RWPE2 (cell line): ENCODE results near the gene RPS6KA2.

Experiments
- ATAC-seq: fragments of 200-7000 bp; cut with Tn5 transposase; 3 replicates; pipeline ENCODE4 v1.9.1; 2021; ENCODE audit warnings: low read depth
- DNase-seq: peaks from one replicate; pipeline ENCODE4 v3.0.0-alpha.2; 2020; ENCODE audit warnings: low spot score
- H3K27ac ChIP-seq: fragments of 450-650 bp; 2 replicates; pipeline ENCODE4 v1.5.1; 2017; ENCODE audit warnings: mild to moderate bottlenecking; ENCODE audit not compliant: poor library complexity, severe bottlenecking
- H3K27me3 ChIP-seq: fragments of 250-450 bp; sonication (Bioruptor Pico); 2 replicates; pipeline ENCODE4 v1.5.1; 2021; ENCODE audit warnings: mild to moderate bottlenecking, moderate library complexity; ENCODE audit not compliant: insufficient read depth, poor library complexity, severe bottlenecking
- H3K36me3 ChIP-seq: fragments of 250-450 bp; sonication (Bioruptor Pico); 2 replicates; pipeline ENCODE4 v1.5.1; 2020; ENCODE audit warnings: low read depth, mild to moderate bottlenecking, moderate library complexity
- H3K4me1 ChIP-seq: fragments of 250-450 bp; sonication (Bioruptor Pico); 2 replicates; pipeline ENCODE4 v1.5.1; 2021; ENCODE audit warnings: mild to moderate bottlenecking, moderate library complexity; ENCODE audit not compliant: insufficient read depth, poor library complexity, severe bottlenecking
- H3K4me3 ChIP-seq: fragments of 250-450 bp; sonication (Bioruptor Pico); 2 replicates; pipeline ENCODE4 v1.5.1; 2021; ENCODE audit warnings: mild to moderate bottlenecking, moderate library complexity; ENCODE audit not compliant: severe bottlenecking
- H3K9me3 ChIP-seq: fragments of 250-450 bp; sonication (Bioruptor Pico); 2 replicates; pipeline ENCODE4 v1.5.1; 2021; ENCODE audit warnings: mild to moderate bottlenecking, moderate library complexity; ENCODE audit not compliant: severe bottlenecking
- CTCF ChIP-seq: fragments of 450-650 bp; IDR thresholded peaks from one replicate; pipeline ENCODE4 v1.5.1; 2017; ENCODE audit warnings: mild to moderate bottlenecking, moderate library complexity; ENCODE audit not compliant: poor library complexity, severe bottlenecking

RPS6KA2 gene

GRCh38 chr6:166661327-166662085 lies 34.5 kb upstream of the RPS6KA2 start:
- no peak for TF ChIP-seq CTCF
- Histone ChIP-seq H3K9me3 (no peaks in the 10 kb centered on the region), H3K4me1 (no peaks in the 10 kb centered on the region), H3K36me3 (no peaks in the 10 kb centered on the region), H3K27ac (no peak overlapping the region), H3K4me3 (no peak overlapping the region), H3K27me3 (no peaks in the 10 kb centered on the region)
- DNase-seq (no peak), ATAC-seq (no peak)

DNA sequence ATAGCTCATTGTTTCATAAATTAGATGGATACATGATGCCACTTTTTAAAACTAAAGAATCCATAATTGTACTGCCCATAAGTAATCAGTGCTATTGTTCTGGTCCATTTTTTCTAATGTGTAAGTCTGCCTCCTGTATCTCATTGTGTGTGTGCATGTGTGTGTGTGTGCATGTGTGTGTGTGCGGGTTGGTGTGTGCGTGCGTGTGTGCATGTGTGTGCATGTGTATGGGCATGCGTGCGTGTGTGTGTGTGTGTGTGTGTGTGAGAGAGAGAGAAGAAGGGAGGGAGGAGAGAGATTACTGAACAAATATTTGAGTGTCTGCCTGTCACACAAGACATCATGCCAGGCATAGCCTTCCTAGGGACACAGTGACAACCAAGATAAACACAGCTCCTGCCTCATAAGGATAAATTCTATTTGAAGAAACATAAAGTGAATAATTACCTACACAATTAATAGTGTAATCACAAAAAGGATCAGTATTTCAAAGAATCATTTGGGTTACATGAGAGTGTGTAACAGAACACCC lies 33.2 kb upstream of the RPS6KA2 start:
- ATAC-seq (no peak), DNase-seq (no peak)
- H3K36me3 ChIP-seq, result no peaks in the 10 kb centered on the region
- no peak for TF ChIP-seq CTCF
- H3K27ac ChIP-seq, result no peak overlapping the region
- no peaks in the 10 kb centered on the region for H3K27me3 ChIP-seq
- no peaks in the 10 kb centered on the region for H3K9me3 ChIP-seq
- H3K4me3 ChIP-seq, result no peak overlapping the region
- H3K4me1 ChIP-seq, result no peaks in the 10 kb centered on the region

- no peaks in the 10 kb centered on the region for H3K27me3 ChIP-seq
- no peak overlapping the region for H3K27ac ChIP-seq
- no peaks in the 10 kb centered on the region for H3K4me1 ChIP-seq
- DNase-seq, result no peak
- no peak for ATAC-seq
- H3K9me3 ChIP-seq, result no peaks in the 10 kb centered on the region
- H3K36me3 ChIP-seq, result no peaks in the 10 kb centered on the region
- no peak overlapping the region for H3K4me3 ChIP-seq
- no peak for TF ChIP-seq CTCF
These were observed 32.5 kb upstream of the RPS6KA2 start for GRCh38 chr6:166659581-166659980.

- Histone ChIP-seq H3K27ac (no peak overlapping the region), H3K36me3 (no peaks in the 10 kb centered on the region), H3K9me3 (no peaks in the 10 kb centered on the region), H3K27me3 (no peaks in the 10 kb centered on the region), H3K4me3 (no peak overlapping the region), H3K4me1 (no peaks in the 10 kb centered on the region)
- TF ChIP-seq CTCF, result no peak
- DNase-seq (no peak), ATAC-seq (no peak)
These were observed 31.7 kb upstream of the RPS6KA2 start for GRCh38 chr6:166658792-166659150.

- DNase-seq (no peak), ATAC-seq (no peak)
- no peaks in the 10 kb centered on the region for H3K4me1 ChIP-seq
- no peaks in the 10 kb centered on the region for H3K36me3 ChIP-seq
- no peak for TF ChIP-seq CTCF
- no peaks in the 10 kb centered on the region for H3K27me3 ChIP-seq
- H3K9me3 ChIP-seq, result no peaks in the 10 kb centered on the region
- H3K4me3 ChIP-seq, result no peak overlapping the region
- no peak overlapping the region for H3K27ac ChIP-seq
These were observed 31.2 kb upstream of the RPS6KA2 start for GRCh38 chr6:166658115-166658791.
